Prostate gland (tissue), 2 donors: ENCODE measurements around the gene CEBPE.

Source experiments
- POLR2A ChIP-seq: fragments of 450-650 bp; IDR thresholded peaks from one replicate; pipeline ENCODE4 v1.6.1; 2016; ENCODE audit warnings: antibody characterized with exemption, mild to moderate bottlenecking
- TF ChIP-seq, protein P1 (sequence below), 4 experiments: fragments of 200-600 bp in 2 of 4; fragments of 450-650 bp in 2 of 4; sonication (generic) in 2 of 4; IDR thresholded peaks; 1 replicate in 3 of 4; 2 replicates in 1 of 4; pipeline ENCODE4 v1.5.1; 2016 to 2019; ENCODE audit warnings: antibody characterized with exemption in 4 of 4, mild to moderate bottlenecking in 2 of 4, moderate library complexity in 2 of 4

GRCh38 chr14:23086565-23086964 lies 32.5 kb downstream of the CEBPE start:
- TF ChIP-seq, protein P1, sequence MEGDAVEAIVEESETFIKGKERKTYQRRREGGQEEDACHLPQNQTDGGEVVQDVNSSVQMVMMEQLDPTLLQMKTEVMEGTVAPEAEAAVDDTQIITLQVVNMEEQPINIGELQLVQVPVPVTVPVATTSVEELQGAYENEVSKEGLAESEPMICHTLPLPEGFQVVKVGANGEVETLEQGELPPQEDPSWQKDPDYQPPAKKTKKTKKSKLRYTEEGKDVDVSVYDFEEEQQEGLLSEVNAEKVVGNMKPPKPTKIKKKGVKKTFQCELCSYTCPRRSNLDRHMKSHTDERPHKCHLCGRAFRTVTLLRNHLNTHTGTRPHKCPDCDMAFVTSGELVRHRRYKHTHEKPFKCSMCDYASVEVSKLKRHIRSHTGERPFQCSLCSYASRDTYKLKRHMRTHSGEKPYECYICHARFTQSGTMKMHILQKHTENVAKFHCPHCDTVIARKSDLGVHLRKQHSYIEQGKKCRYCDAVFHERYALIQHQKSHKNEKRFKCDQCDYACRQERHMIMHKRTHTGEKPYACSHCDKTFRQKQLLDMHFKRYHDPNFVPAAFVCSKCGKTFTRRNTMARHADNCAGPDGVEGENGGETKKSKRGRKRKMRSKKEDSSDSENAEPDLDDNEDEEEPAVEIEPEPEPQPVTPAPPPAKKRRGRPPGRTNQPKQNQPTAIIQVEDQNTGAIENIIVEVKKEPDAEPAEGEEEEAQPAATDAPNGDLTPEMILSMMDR (IDR thresholded peaks at IDR 0.05): no peak
- TF ChIP-seq POLR2A: no peak
